SH-SY5Y (cell line): ENCODE data around the gene TSPYL4.

ENCODE experiments used
- GATA2 ChIP-seq: IDR thresholded peaks from 2 replicates; pipeline ENCODE4 v1.6.1; 2011; ENCODE audit warnings: mild to moderate bottlenecking, low read depth, low read length
- GATA3 ChIP-seq: IDR thresholded peaks from 2 replicates; pipeline ENCODE4 v1.6.1; 2011; ENCODE audit warnings: low read depth, mild to moderate bottlenecking, low read length, moderate library complexity

- TF ChIP-seq GATA2 = no peak
- TF ChIP-seq GATA3 = no peak
Measured at GRCh38 chr6:116244284-116244683, 9.6 kb downstream of the TSPYL4 start.
